ENCODE data around the gene CUX1. TPM values are rescaled to one million over a fixed set of nuclear protein-coding genes. Genes with fewer than 3 reads are reported as not detected.

The CUX1 gene
- total and polyA plus RNA-seq, 2 of the 13 experiments (the other 11 are each of a cell fraction or from before 2014, with no cell fraction given) = 13.7 to 14.9 TPM

GRCh38 chr7:102313997-102314780 lies 496.8 kb downstream of the CUX1 start:
- Histone ChIP-seq H3K4me3 (replicated peaks in 1 of 3; ENCODE audit: insufficient read depth in 1 of 3, low read depth in 2 of 3, low read length in 3 of 3) (no peak overlapping the region), H3K79me2 (ENCODE audit: insufficient read depth, low read length) (no peaks in the 10 kb centered on the region), H4K20me1 (ENCODE audit: insufficient read depth, low read length) (no peaks in the 10 kb centered on the region), H3K4me1 (ENCODE audit: insufficient read depth, low read length) (no peaks in the 10 kb centered on the region), H3K27me3 (ENCODE audit: control insufficient read depth in 1 of 2, insufficient read depth in 2 of 2, low read length in 2 of 2) (no peaks in the 10 kb centered on the region), H3K9ac (ENCODE audit: insufficient read depth, low read depth, low read length) (no peak overlapping the region), H3K27ac (ENCODE audit: extremely low read length, insufficient read depth, low read length) (no peak overlapping the region), H3K4me2 (ENCODE audit: low read depth, low read length) (no peak overlapping the region), H3K36me3 (replicated peaks in 1 of 2; ENCODE audit: control insufficient read depth in 1 of 2, insufficient read depth in 2 of 2, low read length in 2 of 2) (no peaks in the 10 kb centered on the region), H2AFZ (ENCODE audit: low read length) (no peak overlapping the region), H3K9me3 (ENCODE audit: low read length) (no peaks in the 10 kb centered on the region)
- 72% methylated on average over 18 of the region's 22 CpGs for WGBS (ENCODE audit: low lambda C conversion rate)
- in situ Hi-C loops (cut with HindIII; ENCODE audit: extremely low pct_ligation_motif_present, low pct_unique_long_range_greater_than_20kb) = no loop called here
- DNase-seq (ENCODE audit: low spot score) (no peak), ATAC-seq (no peak), FAIRE-seq (no peak)
- no TSS peak for BruUV-seq (replicated peaks)
- CTCF ChIA-PET (ENCODE audit: low intra/inter-chr PET ratio, low total read pairs) = no interaction called here
- intact Hi-C loops (cut with micrococcal nuclease; ENCODE audit: unreplicated experiment) = no loop called here
- POLR2A ChIA-PET = no interaction called here
- TF ChIP-seq ZNF205 (CRISPR knock-in tag; IDR thresholded peaks at IDR 0.05) (no peak), ZNF432 (CRISPR knock-in tag; IDR thresholded peaks at IDR 0.05; ENCODE audit: borderline replicate concordance) (no peak), POLR2AphosphoS2 (IDR thresholded peaks at IDR 0.05; ENCODE audit: low read depth, low read length) (no peak), ZNF691 (CRISPR knock-in tag; IDR thresholded peaks at IDR 0.05; ENCODE audit: borderline replicate concordance, low read depth) (no peak), GLI4 (CRISPR knock-in tag; IDR thresholded peaks at IDR 0.05; ENCODE audit: borderline replicate concordance) (no peak), ARID3A (IDR thresholded peaks at IDR 0.05; ENCODE audit: low read depth, low read length) (no peak), ZGPAT (CRISPR knock-in tag; IDR thresholded peaks at IDR 0.05) (no peak), TFE3 (CRISPR knock-in tag; IDR thresholded peaks at IDR 0.05) (no peak), ZNF766 (CRISPR knock-in tag; IDR thresholded peaks at IDR 0.05; ENCODE audit: borderline replicate concordance) (no peak), KDM5B (CRISPR knock-in tag; IDR thresholded peaks at IDR 0.05; ENCODE audit: borderline replicate concordance) (no peak), HMGA1 (CRISPR knock-in tag; conservative IDR thresholded peaks at IDR 0.05) (no peak), ZFYVE20 (CRISPR knock-in tag; IDR thresholded peaks at IDR 0.05; ENCODE audit: borderline replicate concordance, low read depth) (no peak), RFXAP (CRISPR knock-in tag; IDR thresholded peaks at IDR 0.05; ENCODE audit: borderline replicate concordance) (no peak), NR0B2 (CRISPR knock-in tag; IDR thresholded peaks at IDR 0.05) (no peak), POLR2G (IDR thresholded peaks at IDR 0.05; ENCODE audit: low read depth, low read length) (no peak), ZNF160 (CRISPR knock-in tag; IDR thresholded peaks at IDR 0.05) (no peak), THAP11 (CRISPR knock-in tag; IDR thresholded peaks at IDR 0.05) (no peak)
